Activated CD4-positive, alpha-beta memory T cell treated with anti-CD3 and anti-CD28 coated beads, Interleukin-2, amount 10 ng/mL, durations not matched to agents 7 days and 5 days (primary cell): ENCODE measurements around the gene PHACTR1. TPM values are rescaled to one million over a fixed set of nuclear protein-coding genes. Genes with fewer than 3 reads are reported as not detected.

Experiments used
- CTCF ChIA-PET: fragments of 350-600 bp; sonication (Branson Sonifier 250); formaldehyde crosslinking; loops from one replicate; lab custom pipeline; 2021; ENCODE audit warnings: antibody characterized with exemption, inconsistent platforms; lab: Charles Lee
- POLR2A ChIA-PET: fragments of 350-600 bp; sonication (Branson Sonifier 250); formaldehyde crosslinking; loops from one replicate; lab custom pipeline; 2021; ENCODE audit warnings: antibody characterized with exemption; lab: Charles Lee
- DNase-seq: peaks from one replicate; pipeline ENCODE4 v3.0.0-alpha.2; 2020
- H3K27ac Mint-ChIP-seq: one replicate; pipeline ENCODE4 v1.8.0; 2021; ENCODE audit warnings: mild to moderate bottlenecking, mixed read lengths
- H3K27me3 Mint-ChIP-seq: one replicate; pipeline ENCODE4 v1.8.0; 2021; ENCODE audit warnings: mixed read lengths
- H3K36me3 Mint-ChIP-seq: one replicate; pipeline ENCODE4 v1.8.0; 2021; ENCODE audit warnings: low read depth, mixed read lengths
- H3K4me1 Mint-ChIP-seq: one replicate; pipeline ENCODE4 v1.8.0; 2021; ENCODE audit warnings: mixed read lengths
- H3K4me3 Mint-ChIP-seq: one replicate; pipeline ENCODE4 v1.8.0; 2021; ENCODE audit warnings: mild to moderate bottlenecking, mixed read lengths
- H3K9me3 Mint-ChIP-seq: one replicate; pipeline ENCODE4 v1.8.0; 2021; ENCODE audit warnings: mixed read lengths
- total RNA-seq, 2 experiments: library from RNA; stranded (reverse); gene quantifications; one replicate each; pipeline ENCODE4 v1.2.3, GENCODE V29; 2021

PHACTR1 gene
- total RNA-seq, 2 experiments from 2014 or later = 0.33 to 0.53 TPM

DNA sequence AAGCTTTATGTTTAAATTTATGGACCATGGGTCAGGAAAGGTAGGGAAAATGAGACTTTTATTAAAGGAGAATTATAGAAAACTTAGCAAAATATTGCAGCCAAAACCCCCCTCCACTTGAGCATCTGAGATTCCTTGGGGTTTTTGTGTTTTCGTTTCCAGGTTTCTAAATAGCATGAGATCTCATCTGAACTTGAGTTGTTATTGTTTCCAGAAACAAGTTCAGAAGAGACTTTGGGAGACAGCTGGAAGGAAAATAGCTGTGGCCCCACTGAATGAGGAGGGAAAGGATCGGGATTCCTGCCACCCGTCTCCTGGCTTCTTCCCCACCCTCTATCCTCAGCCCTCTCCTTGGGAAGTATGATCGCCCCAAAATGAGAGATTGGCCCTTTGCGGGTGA is 536.2 kb downstream of the PHACTR1 start:
- Mint-ChIP-seq H3K36me3 (no peaks in the 10 kb centered on the region), H3K27me3 (no peaks in the 10 kb centered on the region), H3K4me3 (no peak overlapping the region), H3K27ac (no peak overlapping the region), H3K4me1 (no peaks in the 10 kb centered on the region), H3K9me3 (no peaks in the 10 kb centered on the region)
- CTCF ChIA-PET = no interaction called here
- POLR2A ChIA-PET = no interaction called here
- no peak for DNase-seq

DNA sequence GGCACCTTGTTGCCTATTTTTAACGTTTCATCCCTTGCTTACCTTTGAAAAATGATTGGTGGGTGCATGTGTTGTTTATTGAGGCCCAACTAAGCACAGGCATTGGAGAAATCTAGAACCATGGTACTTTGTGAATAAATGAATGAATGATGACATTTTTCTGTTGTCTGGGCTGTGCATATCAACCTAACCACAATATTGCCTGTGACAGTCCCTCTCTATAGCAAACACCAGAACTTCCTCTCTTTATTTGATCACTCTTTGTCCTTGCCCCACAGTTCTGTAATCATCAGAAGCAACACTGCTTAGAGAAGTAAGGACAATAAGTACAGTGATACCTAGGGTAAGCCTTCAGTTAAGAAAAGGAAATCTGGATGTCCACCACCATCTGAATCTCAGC is 536.7 kb downstream of the PHACTR1 start:
- CTCF ChIA-PET = no interaction called here
- DNase-seq = no peak
- Mint-ChIP-seq H3K36me3 (no peaks in the 10 kb centered on the region), H3K4me3 (no peak overlapping the region), H3K27ac (no peak overlapping the region), H3K27me3 (no peaks in the 10 kb centered on the region), H3K4me1 (no peaks in the 10 kb centered on the region), H3K9me3 (no peaks in the 10 kb centered on the region)
- POLR2A ChIA-PET = no interaction called here

GRCh38 chr6:13256266-13257001 is 539.9 kb downstream of the PHACTR1 start:
- H3K4me3 Mint-ChIP-seq = no peak overlapping the region
- no peaks in the 10 kb centered on the region for H3K9me3 Mint-ChIP-seq
- H3K36me3 Mint-ChIP-seq = no peaks in the 10 kb centered on the region
- CTCF ChIA-PET = no interaction called here
- H3K27ac Mint-ChIP-seq = no peak overlapping the region
- peaks cover 2% of the 10 kb centered on the region for H3K27me3 Mint-ChIP-seq
- POLR2A ChIA-PET = no interaction called here
- H3K4me1 Mint-ChIP-seq = no peaks in the 10 kb centered on the region
- DNase-seq = no peak

DNA sequence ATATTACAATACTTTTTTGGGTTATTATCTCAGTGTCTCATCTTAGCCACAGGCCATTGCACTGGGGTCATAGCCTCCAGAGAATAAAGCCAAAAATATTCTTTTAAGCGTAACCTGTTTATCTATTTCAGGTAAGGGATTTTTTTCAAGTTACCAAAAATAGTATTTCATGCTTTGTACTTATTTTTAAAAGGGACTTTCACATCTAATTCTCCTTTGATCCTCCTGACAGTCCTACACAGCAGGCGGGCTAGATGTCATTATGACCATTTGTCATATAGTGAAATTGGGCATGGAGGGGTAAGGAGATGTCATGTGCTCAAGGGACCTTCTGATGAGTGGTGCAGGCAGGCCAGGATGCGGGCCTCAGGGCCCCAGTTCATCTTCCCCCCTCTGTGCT is 542.8 kb downstream of the PHACTR1 start:
- no peak overlapping the region for H3K4me3 Mint-ChIP-seq
- peaks cover 2% of the 10 kb centered on the region for H3K27me3 Mint-ChIP-seq
- DNase-seq = no peak
- no peaks in the 10 kb centered on the region for H3K9me3 Mint-ChIP-seq
- H3K4me1 Mint-ChIP-seq = no peaks in the 10 kb centered on the region
- no peaks in the 10 kb centered on the region for H3K36me3 Mint-ChIP-seq
- H3K27ac Mint-ChIP-seq = no peak overlapping the region
- ChIA-PET POLR2A (no interaction called here), CTCF (no interaction called here)

- Mint-ChIP-seq H3K27ac (no peak overlapping the region), H3K4me1 (no peaks in the 10 kb centered on the region), H3K4me3 (no peak overlapping the region), H3K9me3 (no peaks in the 10 kb centered on the region), H3K36me3 (no peaks in the 10 kb centered on the region), H3K27me3 (peaks cover 2% of the 10 kb centered on the region)
- DNase-seq = no peak
- CTCF ChIA-PET = no interaction called here
- POLR2A ChIA-PET = no interaction called here
Observed at GRCh38 chr6:13260101-13260598, 543.6 kb downstream of the PHACTR1 start.

GRCh38 chr6:13260831-13261230 is 544.3 kb downstream of the PHACTR1 start:
- no peak overlapping the region for H3K27ac Mint-ChIP-seq
- H3K4me3 Mint-ChIP-seq = no peak overlapping the region
- H3K27me3 Mint-ChIP-seq = peaks cover 2% of the 10 kb centered on the region
- ChIA-PET POLR2A (no interaction called here), CTCF (interaction anchor here (0.7 kb wide), 1 partner anchor 14 kb away, joined by 3 read pairs; no protein-coding TSS in a partner anchor)
- H3K4me1 Mint-ChIP-seq = no peaks in the 10 kb centered on the region
- no peaks in the 10 kb centered on the region for H3K36me3 Mint-ChIP-seq
- H3K9me3 Mint-ChIP-seq = no peaks in the 10 kb centered on the region
- no peak for DNase-seq

GRCh38 chr6:13261464-13261994 is 545.0 kb downstream of the PHACTR1 start:
- no peaks in the 10 kb centered on the region for H3K4me1 Mint-ChIP-seq

DNA sequence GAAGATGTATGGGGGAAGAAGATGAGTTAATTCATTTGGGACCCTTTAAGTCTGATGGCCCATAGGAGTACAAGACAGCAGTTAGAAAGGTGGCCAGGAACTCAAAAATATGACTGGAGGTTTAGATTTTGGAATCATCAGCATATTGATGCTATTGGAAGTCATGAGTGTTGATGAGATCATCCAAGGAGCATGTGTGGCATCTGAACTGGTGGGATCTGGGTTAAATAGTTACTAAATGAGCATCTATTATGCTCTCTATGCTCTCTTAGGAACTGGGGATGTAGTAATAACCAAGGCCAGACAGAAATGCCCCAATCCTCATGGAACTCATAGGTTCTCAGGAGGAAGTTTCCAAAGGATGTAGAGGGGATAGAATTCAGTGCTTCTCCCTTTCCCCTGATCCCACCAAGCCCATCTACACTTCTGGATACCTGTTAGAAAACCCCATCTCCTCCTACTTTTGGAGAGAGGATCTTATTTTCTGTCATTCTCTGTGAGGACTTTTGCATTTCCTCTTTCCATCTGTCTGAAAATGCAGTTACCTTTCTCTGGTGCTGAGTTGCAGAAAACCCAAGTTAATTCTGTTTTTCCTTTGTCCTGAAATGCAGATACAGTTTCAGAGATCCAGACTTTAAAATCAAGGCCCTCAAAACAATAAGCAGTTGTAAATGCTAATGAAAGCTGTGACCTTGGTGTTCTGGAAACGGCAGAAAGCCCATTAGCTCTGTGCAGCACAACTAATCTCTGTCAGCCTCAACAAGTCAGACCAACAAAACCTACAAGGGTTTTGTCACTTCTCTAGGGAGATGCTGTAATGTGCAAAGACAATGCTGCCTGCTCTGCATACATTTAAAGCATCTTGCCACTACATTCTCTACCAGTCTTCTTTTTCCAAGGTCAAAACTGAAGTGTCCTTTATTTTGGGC is 546.0 kb downstream of the PHACTR1 start:
- H3K36me3 Mint-ChIP-seq = no peaks in the 10 kb centered on the region
- H3K4me3 Mint-ChIP-seq = no peak overlapping the region
- POLR2A ChIA-PET = no interaction called here
- peaks cover 8% of the 10 kb centered on the region for H3K4me1 Mint-ChIP-seq
- CTCF ChIA-PET = no interaction called here
- H3K27ac Mint-ChIP-seq = no peak overlapping the region
- no peak for DNase-seq
- H3K27me3 Mint-ChIP-seq = peaks cover 2% of the 10 kb centered on the region
- no peaks in the 10 kb centered on the region for H3K9me3 Mint-ChIP-seq

More at GRCh38 chr6:13261464-13261994, 545.0 kb downstream of the PHACTR1 start:
- POLR2A ChIA-PET = no interaction called here
- CTCF ChIA-PET = interaction anchor here (0.7 kb wide), 1 partner anchor 14 kb away, joined by 3 read pairs; no protein-coding TSS in a partner anchor
- no peak for DNase-seq
- H3K27me3 Mint-ChIP-seq = peaks cover 2% of the 10 kb centered on the region
- no peak overlapping the region for H3K27ac Mint-ChIP-seq
- no peaks in the 10 kb centered on the region for H3K36me3 Mint-ChIP-seq
- no peaks in the 10 kb centered on the region for H3K9me3 Mint-ChIP-seq
- H3K4me3 Mint-ChIP-seq = no peak overlapping the region

DNA sequence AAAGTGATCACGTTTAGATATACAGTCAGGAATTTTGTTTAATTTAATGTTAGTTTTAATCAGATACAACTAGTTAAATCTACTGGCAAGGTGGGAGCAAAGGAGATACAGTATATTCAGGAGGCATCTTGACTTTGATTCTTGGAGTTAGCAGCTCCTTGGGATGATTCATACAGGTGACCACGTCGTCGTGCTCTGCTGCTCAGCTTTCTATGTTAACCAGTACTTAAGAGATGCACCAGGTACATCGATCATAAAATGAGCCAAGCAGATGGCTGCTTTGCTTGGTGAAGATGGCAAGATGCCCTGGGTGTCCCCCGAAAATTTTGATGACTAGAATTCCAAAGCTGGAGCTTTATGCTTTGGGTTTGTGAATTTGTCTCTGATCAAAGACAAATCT is 547.1 kb downstream of the PHACTR1 start:
- H3K9me3 Mint-ChIP-seq = no peaks in the 10 kb centered on the region
- peaks cover 2% of the 10 kb centered on the region for H3K27me3 Mint-ChIP-seq
- ChIA-PET POLR2A (no interaction called here), CTCF (no interaction called here)
- H3K27ac Mint-ChIP-seq = no peak overlapping the region
- no peak overlapping the region for H3K4me3 Mint-ChIP-seq
- DNase-seq = no peak
- peaks cover 8% of the 10 kb centered on the region for H3K4me1 Mint-ChIP-seq
- no peaks in the 10 kb centered on the region for H3K36me3 Mint-ChIP-seq

DNA sequence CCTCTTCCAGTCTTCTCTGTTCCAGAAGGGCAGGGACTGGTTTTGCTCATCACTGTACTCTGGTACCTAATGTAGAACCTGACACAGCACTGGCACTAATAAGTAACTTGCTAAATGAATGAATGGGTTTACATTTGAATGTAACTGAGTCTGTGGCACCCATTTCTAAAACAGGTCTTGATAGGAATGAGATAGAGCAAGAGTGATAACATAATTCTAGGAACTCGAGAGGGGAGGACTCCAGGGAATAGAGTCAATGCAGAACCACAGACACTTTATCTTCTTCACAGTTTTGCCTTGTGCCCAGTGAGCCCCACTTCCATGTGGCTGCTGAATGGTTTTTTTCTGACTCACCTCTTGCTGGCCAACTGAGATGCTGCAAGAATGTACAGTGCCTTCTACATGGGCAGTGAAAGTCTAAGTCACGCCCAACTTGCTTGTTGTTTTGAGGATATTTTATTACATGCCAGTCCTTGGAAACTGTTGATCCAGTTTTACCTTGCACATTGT is 550.6 kb downstream of the PHACTR1 start:
- ChIA-PET POLR2A (no interaction called here), CTCF (no interaction called here)
- no peak for DNase-seq
- H3K9me3 Mint-ChIP-seq = no peaks in the 10 kb centered on the region
- H3K36me3 Mint-ChIP-seq = peaks cover 2% of the 10 kb centered on the region
- H3K4me3 Mint-ChIP-seq = no peak overlapping the region
- H3K27ac Mint-ChIP-seq = no peak overlapping the region
- H3K4me1 Mint-ChIP-seq = peaks cover 9% of the 10 kb centered on the region
- H3K27me3 Mint-ChIP-seq = peaks cover 2% of the 10 kb centered on the region

GRCh38 chr6:13268913-13269518 is 552.4 kb downstream of the PHACTR1 start:
- ChIA-PET POLR2A (no interaction called here), CTCF (interaction anchor here (0.6 kb wide), 1 partner anchor 471 kb away, joined by 3 read pairs; no protein-coding TSS in a partner anchor)
- Mint-ChIP-seq H3K36me3 (peaks cover 4% of the 10 kb centered on the region), H3K27me3 (peaks cover 3% of the 10 kb centered on the region), H3K9me3 (no peaks in the 10 kb centered on the region), H3K4me3 (no peak overlapping the region), H3K27ac (no peak overlapping the region), H3K4me1 (peaks cover 18% of the 10 kb centered on the region)
- no peak for DNase-seq

GRCh38 chr6:13272131-13273046 is 555.8 kb downstream of the PHACTR1 start:
- POLR2A ChIA-PET = no interaction called here
- Mint-ChIP-seq H3K27ac (no peak overlapping the region), H3K4me3 (no peak overlapping the region), H3K27me3 (peaks cover 3% of the 10 kb centered on the region), H3K4me1 (peaks cover 18% of the 10 kb centered on the region), H3K9me3 (no peaks in the 10 kb centered on the region), H3K36me3 (peaks cover 4% of the 10 kb centered on the region)
- CTCF ChIA-PET = no interaction called here
- DNase-seq = no peak
